Natural killer cell (primary cell): ENCODE data around the gene SLC19A1. TPM values are rescaled to one million over a fixed set of nuclear protein-coding genes. Genes with fewer than 3 reads are reported as not detected.

ENCODE experiments used
- ATAC-seq, 3 donors: fragments of 150-1000 bp in 2 of 3; fragments of 200-7000 bp in 1 of 3; cut with Tn5 transposase; 1 replicate in 1 of 3; 2 replicates in 2 of 3; pipeline ENCODE4 v1.10.0; 2021; ENCODE audit warnings: mild to moderate bottlenecking in 2 of 3, moderate library complexity in 2 of 3
- DNase-seq, 2 donors: peaks; one replicate each; pipeline versions ENCODE4 v3.0.0 to v3.0.0-alpha.2; 2013 to 2021; ENCODE audit warnings: mixed read lengths in 1 of 2
- H3K27ac ChIP-seq: one replicate; pipeline ENCODE4 v1.5.1; 2013; ENCODE audit warnings: mild to moderate bottlenecking, low read length
- H3K27me3 ChIP-seq: one replicate; pipeline ENCODE4 v1.6.1; 2013; ENCODE audit warnings: low read length; ENCODE audit not compliant: control insufficient read depth, insufficient read depth
- H3K36me3 ChIP-seq: one replicate; pipeline ENCODE4 v1.6.1; 2013; ENCODE audit warnings: low read length; ENCODE audit not compliant: control insufficient read depth, insufficient read depth
- H3K4me1 ChIP-seq: one replicate; pipeline ENCODE4 v1.6.1; 2013; ENCODE audit warnings: low read length; ENCODE audit not compliant: control insufficient read depth, insufficient read depth
- H3K4me3 ChIP-seq: one replicate; pipeline ENCODE4 v1.5.1; 2013; ENCODE audit warnings: low read length
- H3K9me3 ChIP-seq: one replicate; pipeline ENCODE4 v1.6.1; 2013; ENCODE audit warnings: low read length; ENCODE audit not compliant: control insufficient read depth, insufficient read depth
- H3K27ac Mint-ChIP-seq, 2 donors: one replicate each; pipeline ENCODE4 v1.8.0; 2022; ENCODE audit warnings: mild to moderate bottlenecking in 2 of 2, mixed read lengths in 2 of 2, moderate library complexity in 1 of 2
- H3K27me3 Mint-ChIP-seq, 2 donors: one replicate each; pipeline ENCODE4 v1.8.0; 2022; ENCODE audit warnings: low read depth in 2 of 2, mixed read lengths in 2 of 2
- H3K36me3 Mint-ChIP-seq: one replicate; pipeline ENCODE4 v1.8.0; 2022; ENCODE audit warnings: mixed read lengths
- H3K4me1 Mint-ChIP-seq, 2 donors: one replicate each; pipeline ENCODE4 v1.8.0; 2022; ENCODE audit warnings: mixed read lengths in 2 of 2
- H3K4me3 Mint-ChIP-seq: one replicate; pipeline ENCODE4 v1.8.0; 2022; ENCODE audit warnings: mild to moderate bottlenecking, moderate library complexity, mixed read lengths
- H3K9me3 Mint-ChIP-seq, 2 donors: one replicate each; pipeline ENCODE4 v1.8.0; 2022; ENCODE audit warnings: mixed read lengths in 2 of 2
- WGBS: methylation state at CpG from one replicate; pipeline ENCODE4 v1.1.7; 2013; ENCODE audit warnings: missing lambda C conversion rate; ENCODE audit not compliant: insufficient coverage; 5-methylcytosine and 5-hydroxymethylcytosine counted together
- intact Hi-C: fragments of 100-400 bp; cut with micrococcal nuclease; formaldehyde crosslinking; loops from one replicate; pipeline ENCODE4 v1.14.2; 2022
- total RNA-seq, 4 donors: library from RNA; stranded (reverse); fragments of 120-200 nt in 1 of 4; gene quantifications; one replicate each; pipeline versions ENCODE4 v1.2.3 to v1.2.4, GENCODE V29; 2013 to 2022
- TF ChIP-seq, protein P1 (sequence below): fragments of 200-600 bp; IDR thresholded peaks from one replicate; pipeline ENCODE4 v1.8.0; 2022; ENCODE audit warnings: antibody characterized with exemption

The SLC19A1 gene
- total RNA-seq, 3 donors from 2014 or later (not counting 1 experiment from before 2014, with no cell fraction given), result 2.5 to 9.0 (median 4.9) TPM

GRCh38 chr21:45513003-45513717, 29.1 kb downstream of the SLC19A1 start:
- H3K9me3 ChIP-seq, result no peaks in the 10 kb centered on the region
- TF ChIP-seq, protein P1, sequence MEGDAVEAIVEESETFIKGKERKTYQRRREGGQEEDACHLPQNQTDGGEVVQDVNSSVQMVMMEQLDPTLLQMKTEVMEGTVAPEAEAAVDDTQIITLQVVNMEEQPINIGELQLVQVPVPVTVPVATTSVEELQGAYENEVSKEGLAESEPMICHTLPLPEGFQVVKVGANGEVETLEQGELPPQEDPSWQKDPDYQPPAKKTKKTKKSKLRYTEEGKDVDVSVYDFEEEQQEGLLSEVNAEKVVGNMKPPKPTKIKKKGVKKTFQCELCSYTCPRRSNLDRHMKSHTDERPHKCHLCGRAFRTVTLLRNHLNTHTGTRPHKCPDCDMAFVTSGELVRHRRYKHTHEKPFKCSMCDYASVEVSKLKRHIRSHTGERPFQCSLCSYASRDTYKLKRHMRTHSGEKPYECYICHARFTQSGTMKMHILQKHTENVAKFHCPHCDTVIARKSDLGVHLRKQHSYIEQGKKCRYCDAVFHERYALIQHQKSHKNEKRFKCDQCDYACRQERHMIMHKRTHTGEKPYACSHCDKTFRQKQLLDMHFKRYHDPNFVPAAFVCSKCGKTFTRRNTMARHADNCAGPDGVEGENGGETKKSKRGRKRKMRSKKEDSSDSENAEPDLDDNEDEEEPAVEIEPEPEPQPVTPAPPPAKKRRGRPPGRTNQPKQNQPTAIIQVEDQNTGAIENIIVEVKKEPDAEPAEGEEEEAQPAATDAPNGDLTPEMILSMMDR, result no peak
- no peak for DNase-seq
- peaks cover 24% of the 10 kb centered on the region for H3K4me1 ChIP-seq
- H3K27me3 ChIP-seq, result no peaks in the 10 kb centered on the region
- no peak overlapping the region for H3K27ac ChIP-seq
- intact Hi-C loops, result no loop called here
- Mint-ChIP-seq H3K4me3 (no peak overlapping the region), H3K36me3 (peaks cover 5% of the 10 kb centered on the region), H3K27me3 (no peaks in the 10 kb centered on the region), H3K4me1 (no peaks in the 10 kb centered on the region), H3K9me3 (no peaks in the 10 kb centered on the region), H3K27ac (no peak overlapping the region)
- WGBS, result 54% methylated on average over 19 of the region's 19 CpGs
- ATAC-seq, result peak in 2 of 3 donors; percentile 52 to 71
- H3K36me3 ChIP-seq, result no peaks in the 10 kb centered on the region
- H3K4me3 ChIP-seq, result no peak overlapping the region

DNA sequence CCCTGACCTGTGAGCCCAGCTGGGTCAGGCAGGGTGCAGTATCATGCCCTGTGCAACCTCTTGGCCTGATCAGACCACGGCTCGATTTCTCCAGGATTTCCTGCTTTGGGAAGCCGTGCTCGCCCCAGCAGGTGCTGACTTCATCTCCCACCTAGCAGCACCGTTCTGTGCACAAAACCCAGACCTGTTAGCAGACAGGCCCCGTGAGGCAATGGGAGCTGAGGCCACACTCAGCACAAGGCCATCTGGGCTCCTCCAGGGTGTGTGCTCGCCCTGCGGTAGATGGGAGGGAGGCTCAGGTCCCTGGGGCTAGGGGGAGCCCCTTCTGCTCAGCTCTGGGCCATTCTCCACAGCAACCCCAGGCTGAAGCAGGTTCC, 29.6 kb downstream of the SLC19A1 start:
- Histone ChIP-seq H3K27me3 (no peaks in the 10 kb centered on the region), H3K36me3 (no peaks in the 10 kb centered on the region), H3K4me3 (no peak overlapping the region), H3K27ac (no peak overlapping the region), H3K9me3 (no peaks in the 10 kb centered on the region), H3K4me1 (peaks cover 22% of the 10 kb centered on the region)
- no peak for DNase-seq
- no peak for ATAC-seq
- intact Hi-C loops, result no loop called here
- WGBS, result 86% methylated on average over 8 of the region's 8 CpGs
- H3K27ac Mint-ChIP-seq, result no peak overlapping the region
- no peak overlapping the region for H3K4me3 Mint-ChIP-seq
- TF ChIP-seq, protein P1, result no peak
- H3K36me3 Mint-ChIP-seq, result no peaks in the 10 kb centered on the region
- H3K4me1 Mint-ChIP-seq, result no peaks in the 10 kb centered on the region
- no peaks in the 10 kb centered on the region for H3K9me3 Mint-ChIP-seq
- no peaks in the 10 kb centered on the region for H3K27me3 Mint-ChIP-seq

GRCh38 chr21:45511661-45512431, 30.4 kb downstream of the SLC19A1 start:
- Histone ChIP-seq H3K4me3 (no peak overlapping the region), H3K9me3 (no peaks in the 10 kb centered on the region), H3K4me1 (peaks cover 18% of the 10 kb centered on the region), H3K36me3 (no peaks in the 10 kb centered on the region), H3K27ac (no peak overlapping the region), H3K27me3 (no peaks in the 10 kb centered on the region)
- ATAC-seq (no peak), DNase-seq (no peak)
- TF ChIP-seq, protein P1, result no peak
- no peaks in the 10 kb centered on the region for H3K36me3 Mint-ChIP-seq
- no peak overlapping the region for H3K4me3 Mint-ChIP-seq
- intact Hi-C loops, result no loop called here
- H3K27me3 Mint-ChIP-seq, result no peaks in the 10 kb centered on the region
- no peaks in the 10 kb centered on the region for H3K4me1 Mint-ChIP-seq
- no peaks in the 10 kb centered on the region for H3K9me3 Mint-ChIP-seq
- 92% methylated on average over 35 of the region's 35 CpGs for WGBS
- H3K27ac Mint-ChIP-seq, result no peak overlapping the region
